GM18505 (cell line): ENCODE results near the gene VWCE.

Source experiments
- ATAC-seq: cut with Tn5 transposase; IDR thresholded peaks from one replicate; pipeline ENCODE4 v1.9.1; 2021; ENCODE audit not compliant: unreplicated experiment
- POLR2A ChIP-seq: IDR thresholded peaks from 4 replicates; pipeline ENCODE4 v1.6.1; 2011; ENCODE audit warnings: borderline replicate concordance; ENCODE audit not compliant: insufficient read depth, insufficient read length; ENCODE audit errors: extremely low read depth

VWCE gene

GRCh38 chr11:61309141-61309540 lies 14.0 kb upstream of the VWCE start:
- no peak for ATAC-seq
- no peak for TF ChIP-seq POLR2A

- ATAC-seq, result no peak
These were observed 12.2 kb upstream of the VWCE start for GRCh38 chr11:61307354-61307753.

GRCh38 chr11:61306221-61306620 lies 11.1 kb upstream of the VWCE start:
- ATAC-seq, result no peak
- TF ChIP-seq POLR2A, result no peak

More at GRCh38 chr11:61307354-61307753, 12.2 kb upstream of the VWCE start:
- no peak for TF ChIP-seq POLR2A

- no peak for TF ChIP-seq POLR2A
These were observed 10.3 kb upstream of the VWCE start for GRCh38 chr11:61305417-61305816.

GRCh38 chr11:61303725-61304124 lies 8.6 kb upstream of the VWCE start:
- no peak for TF ChIP-seq POLR2A
- ATAC-seq, result no peak

More at GRCh38 chr11:61305417-61305816, 10.3 kb upstream of the VWCE start:
- no peak for ATAC-seq

- ATAC-seq, result no peak
- TF ChIP-seq POLR2A, result no peak
These were observed 7.4 kb upstream of the VWCE start for GRCh38 chr11:61302550-61302949.

- TF ChIP-seq POLR2A, result no peak
- ATAC-seq, result no peak
These were observed 3.6 kb upstream of the VWCE start for GRCh38 chr11:61298663-61299244.

- TF ChIP-seq POLR2A, result no peak
- ATAC-seq, result no peak
These were observed 2.6 kb upstream of the VWCE start for GRCh38 chr11:61297746-61298145.

GRCh38 chr11:61297341-61297740 lies 2.2 kb upstream of the VWCE start:
- ATAC-seq, result no peak
- no peak for TF ChIP-seq POLR2A

- ATAC-seq, result no peak
These were observed 445 bp upstream of the VWCE start for GRCh38 chr11:61295596-61295926.

GRCh38 chr11:61293867-61294716 lies 1.0 kb downstream of the VWCE start:
- no peak for TF ChIP-seq POLR2A
- peak; percentile 41 for ATAC-seq

More at GRCh38 chr11:61295596-61295926, 445 bp upstream of the VWCE start:
- TF ChIP-seq POLR2A, result no peak

GRCh38 chr11:61292356-61292755 lies 2.8 kb downstream of the VWCE start:
- ATAC-seq, result no peak
- no peak for TF ChIP-seq POLR2A

GRCh38 chr11:61290905-61291690 lies 4.0 kb downstream of the VWCE start:
- ATAC-seq, result no peak
- TF ChIP-seq POLR2A, result no peak

- no peak for ATAC-seq
These were observed 7.7 kb downstream of the VWCE start for GRCh38 chr11:61287338-61287977.

GRCh38 chr11:61283613-61284012 lies 11.5 kb downstream of the VWCE start:
- no peak for TF ChIP-seq POLR2A
- no peak for ATAC-seq

More at GRCh38 chr11:61287338-61287977, 7.7 kb downstream of the VWCE start:
- TF ChIP-seq POLR2A, result no peak
